Type B pancreatic cell (in vitro differentiated cells): ENCODE data around the gene HSD3B7. TPM values are rescaled to one million over a fixed set of nuclear protein-coding genes. Genes with fewer than 3 reads are reported as not detected.

Experiments used
- DNase-seq: peaks from one replicate; pipeline ENCODE4 v3.0.0; 2021; ENCODE audit warnings: mixed read lengths; ENCODE audit not compliant: unreplicated experiment; ENCODE audit errors: extremely low spot score
- H3K27ac Mint-ChIP-seq: 2 replicates; pipeline ENCODE4 v1.8.0; 2021; ENCODE audit warnings: mild to moderate bottlenecking, mixed read lengths
- H3K27me3 Mint-ChIP-seq: 2 replicates; pipeline ENCODE4 v1.8.0; 2021; ENCODE audit warnings: mixed read lengths
- H3K36me3 Mint-ChIP-seq: 2 replicates; pipeline ENCODE4 v1.8.0; 2021; ENCODE audit warnings: mixed read lengths
- H3K4me1 Mint-ChIP-seq: one replicate; pipeline ENCODE4 v1.8.0; 2021; ENCODE audit warnings: mixed read lengths; ENCODE audit not compliant: unreplicated experiment
- H3K4me3 Mint-ChIP-seq: 2 replicates; pipeline ENCODE4 v1.8.0; 2021; ENCODE audit warnings: mild to moderate bottlenecking, mixed read lengths
- H3K9me3 Mint-ChIP-seq: 2 replicates; pipeline ENCODE4 v1.8.0; 2021; ENCODE audit warnings: mixed read lengths
- total RNA-seq: library from RNA; stranded (reverse); gene quantifications from 2 replicates; pipeline ENCODE4 v1.2.1, GENCODE V29; 2021; ENCODE audit warnings: low replicate concordance
- TF ChIP-seq, protein P1 (sequence below): fragments of 200-600 bp; sonication (generic); conservative IDR thresholded peaks from 2 replicates; pipeline ENCODE4 v1.5.0; 2021; ENCODE audit warnings: antibody characterized with exemption, mild to moderate bottlenecking

Gene HSD3B7
- total RNA-seq, 1 donor from 2014 or later, result 5.8 TPM

DNA sequence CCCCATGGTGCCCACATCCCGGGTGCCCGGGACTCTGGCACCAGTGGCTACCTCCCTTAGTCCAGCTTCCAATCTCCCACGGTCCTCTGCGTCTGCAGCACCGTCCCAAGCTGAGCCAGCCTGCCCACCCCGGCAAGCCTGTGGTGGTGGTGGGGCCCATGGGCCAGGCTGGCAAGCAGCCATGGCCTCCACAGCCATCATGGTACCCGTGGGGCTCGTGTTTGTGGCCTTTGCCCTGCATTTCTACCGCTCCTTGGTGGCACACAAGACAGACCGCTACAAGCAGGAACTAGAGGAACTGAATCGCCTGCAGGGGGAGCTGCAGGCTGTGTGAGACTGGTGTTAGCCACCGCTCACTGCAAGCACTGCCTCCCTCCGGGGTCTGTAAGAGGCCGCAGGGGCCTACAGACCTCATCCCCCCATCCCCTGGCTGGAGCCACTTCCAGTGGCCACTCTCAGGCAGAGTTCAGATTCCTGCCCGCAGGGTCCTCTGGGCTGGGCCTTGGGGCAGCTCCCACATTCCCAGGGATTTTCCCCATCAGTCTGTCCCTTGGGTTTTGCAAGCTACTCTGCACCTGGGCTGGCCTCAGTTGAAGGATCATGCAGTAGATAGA, 31.4 kb upstream of the HSD3B7 start:
- TF ChIP-seq, protein P1, sequence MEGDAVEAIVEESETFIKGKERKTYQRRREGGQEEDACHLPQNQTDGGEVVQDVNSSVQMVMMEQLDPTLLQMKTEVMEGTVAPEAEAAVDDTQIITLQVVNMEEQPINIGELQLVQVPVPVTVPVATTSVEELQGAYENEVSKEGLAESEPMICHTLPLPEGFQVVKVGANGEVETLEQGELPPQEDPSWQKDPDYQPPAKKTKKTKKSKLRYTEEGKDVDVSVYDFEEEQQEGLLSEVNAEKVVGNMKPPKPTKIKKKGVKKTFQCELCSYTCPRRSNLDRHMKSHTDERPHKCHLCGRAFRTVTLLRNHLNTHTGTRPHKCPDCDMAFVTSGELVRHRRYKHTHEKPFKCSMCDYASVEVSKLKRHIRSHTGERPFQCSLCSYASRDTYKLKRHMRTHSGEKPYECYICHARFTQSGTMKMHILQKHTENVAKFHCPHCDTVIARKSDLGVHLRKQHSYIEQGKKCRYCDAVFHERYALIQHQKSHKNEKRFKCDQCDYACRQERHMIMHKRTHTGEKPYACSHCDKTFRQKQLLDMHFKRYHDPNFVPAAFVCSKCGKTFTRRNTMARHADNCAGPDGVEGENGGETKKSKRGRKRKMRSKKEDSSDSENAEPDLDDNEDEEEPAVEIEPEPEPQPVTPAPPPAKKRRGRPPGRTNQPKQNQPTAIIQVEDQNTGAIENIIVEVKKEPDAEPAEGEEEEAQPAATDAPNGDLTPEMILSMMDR, result peak; percentile 89
- no peaks in the 10 kb centered on the region for H3K9me3 Mint-ChIP-seq
- H3K36me3 Mint-ChIP-seq, result no peaks in the 10 kb centered on the region
- H3K4me3 Mint-ChIP-seq, result peak overlapping the region; percentile 41
- peak; percentile 83 for DNase-seq
- H3K27me3 Mint-ChIP-seq, result no peaks in the 10 kb centered on the region
- H3K27ac Mint-ChIP-seq, result peak overlapping the region; percentile 59
- peaks cover 15% of the 10 kb centered on the region for H3K4me1 Mint-ChIP-seq

DNA sequence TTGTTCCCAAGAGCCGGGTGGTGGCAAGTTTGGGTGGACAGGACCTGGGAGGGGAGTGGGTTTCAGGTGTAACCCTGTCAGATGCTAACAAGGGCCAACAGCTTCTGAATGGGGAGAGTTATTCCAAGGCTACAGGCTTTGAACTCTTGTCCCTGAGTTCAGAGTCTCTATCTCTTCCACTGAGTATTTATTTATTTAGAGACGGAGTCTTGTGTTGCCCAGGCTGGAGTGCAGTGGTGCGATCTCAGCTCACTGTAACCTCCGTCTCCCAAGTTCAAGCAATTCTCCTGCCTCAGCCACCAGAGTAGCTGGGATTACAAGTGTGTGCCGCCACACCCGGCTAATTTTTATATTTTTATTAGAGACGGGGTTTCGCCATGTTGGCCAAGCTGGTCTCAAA, 30.0 kb upstream of the HSD3B7 start:
- TF ChIP-seq, protein P1, result no peak
- H3K4me1 Mint-ChIP-seq, result peaks cover 15% of the 10 kb centered on the region
- DNase-seq, result no peak
- peaks cover under 1% of the 10 kb centered on the region for H3K36me3 Mint-ChIP-seq
- no peak overlapping the region for H3K27ac Mint-ChIP-seq
- no peaks in the 10 kb centered on the region for H3K9me3 Mint-ChIP-seq
- peak overlapping the region; percentile 36 for H3K4me3 Mint-ChIP-seq
- H3K27me3 Mint-ChIP-seq, result no peaks in the 10 kb centered on the region

DNA sequence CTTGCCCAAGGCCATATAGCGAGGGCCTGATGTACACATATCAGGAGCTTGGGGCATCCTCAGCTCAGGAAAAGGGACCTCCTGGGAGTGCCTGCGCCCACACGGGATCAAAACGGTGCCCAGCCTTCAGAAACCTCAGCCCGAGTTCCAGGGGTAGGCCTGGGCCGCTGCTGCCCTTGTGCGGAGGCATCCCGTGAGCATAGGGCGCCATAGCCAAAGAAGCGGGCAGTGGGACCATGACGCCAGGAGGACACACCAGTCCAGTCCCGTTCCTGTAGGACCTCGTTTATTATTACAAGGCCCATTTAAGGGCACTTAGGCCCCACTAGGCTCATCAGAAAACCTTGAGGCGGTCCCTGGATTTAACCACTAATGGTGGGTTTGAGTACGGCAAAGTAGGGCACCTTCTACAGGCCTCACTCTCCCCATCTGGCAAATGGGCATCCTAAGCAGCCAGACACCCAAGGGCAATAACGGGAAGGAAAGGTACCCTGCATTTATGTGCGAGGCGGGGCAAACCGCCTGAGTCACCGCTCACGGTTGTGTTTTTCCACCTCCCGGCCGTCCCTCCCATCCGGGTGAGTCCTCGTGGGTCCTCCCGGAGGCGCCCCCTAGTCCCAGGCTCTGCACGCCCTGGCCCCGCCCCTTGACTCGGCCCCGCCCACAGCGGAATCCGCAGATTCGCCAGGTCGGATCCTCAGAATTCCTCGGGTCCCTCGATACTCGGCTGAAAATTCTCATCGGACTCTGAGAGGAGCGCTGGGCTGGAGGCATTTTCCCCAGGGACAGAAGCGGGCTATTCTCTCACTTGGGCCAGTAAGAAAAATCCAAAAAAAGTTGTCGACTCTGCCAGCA, 28.2 kb upstream of the HSD3B7 start:
- peaks cover 5% of the 10 kb centered on the region for H3K36me3 Mint-ChIP-seq
- H3K9me3 Mint-ChIP-seq, result no peaks in the 10 kb centered on the region
- H3K27ac Mint-ChIP-seq, result peak overlapping the region; percentile 99
- TF ChIP-seq, protein P1, result peak; percentile 42
- H3K27me3 Mint-ChIP-seq, result no peaks in the 10 kb centered on the region
- peaks cover 10% of the 10 kb centered on the region for H3K4me1 Mint-ChIP-seq
- peak overlapping the region; percentile 97 for H3K4me3 Mint-ChIP-seq
- peak; percentile 88 for DNase-seq

DNA sequence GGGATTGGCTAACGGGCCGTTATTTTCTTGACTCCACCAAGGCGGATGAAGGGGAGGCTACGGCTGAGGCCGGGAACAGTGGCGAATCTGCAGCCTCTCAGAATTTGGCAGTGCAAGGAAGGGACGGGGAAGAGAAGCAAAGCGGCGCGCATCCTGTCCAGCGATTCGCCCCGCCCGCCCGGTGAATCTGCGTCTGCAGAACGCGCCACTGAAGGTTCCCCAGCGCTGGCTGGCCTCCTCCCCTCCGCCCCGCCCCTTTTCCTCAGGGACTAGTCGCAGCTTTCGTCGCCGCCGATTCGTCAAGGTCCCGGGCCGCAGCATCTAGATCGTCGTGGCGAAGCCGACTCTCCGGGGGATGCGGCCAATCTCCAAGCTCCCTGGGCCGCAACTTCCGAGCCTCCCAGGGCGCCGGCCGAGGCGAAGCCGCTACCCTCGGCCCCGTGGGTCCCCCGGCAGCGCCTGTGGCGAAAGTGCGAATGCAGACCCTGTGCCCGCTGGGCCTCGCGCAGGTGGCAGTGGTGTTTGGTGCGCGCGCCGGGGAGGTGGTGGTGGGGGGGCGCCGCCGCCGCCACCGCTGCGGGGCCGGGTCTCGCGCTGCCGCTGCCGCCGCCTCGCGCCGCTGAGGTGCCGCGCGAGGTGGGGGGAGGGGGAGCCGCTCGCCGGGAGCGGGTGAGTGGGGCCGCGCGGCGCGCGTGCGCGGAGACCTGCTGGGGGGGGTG, 27.4 kb upstream of the HSD3B7 start, which contains the start of gene SETD1A:
Gene SETD1A, plus strand, starts transcription at position 299 of the 719 bp plus-strand sequence. CDS start 978 bp downstream, outside the sequence.
- peaks cover 10% of the 10 kb centered on the region for H3K4me1 Mint-ChIP-seq
- peaks cover 5% of the 10 kb centered on the region for H3K36me3 Mint-ChIP-seq
- DNase-seq, result peak; percentile 96
- no peaks in the 10 kb centered on the region for H3K27me3 Mint-ChIP-seq
- H3K4me3 Mint-ChIP-seq, result peak within 1 kb of the TSS; percentile 97
- H3K9me3 Mint-ChIP-seq, result no peaks in the 10 kb centered on the region
- H3K27ac Mint-ChIP-seq, result peak within 1 kb of the TSS; percentile 99
- TF ChIP-seq, protein P1, result peak; percentile 28

DNA sequence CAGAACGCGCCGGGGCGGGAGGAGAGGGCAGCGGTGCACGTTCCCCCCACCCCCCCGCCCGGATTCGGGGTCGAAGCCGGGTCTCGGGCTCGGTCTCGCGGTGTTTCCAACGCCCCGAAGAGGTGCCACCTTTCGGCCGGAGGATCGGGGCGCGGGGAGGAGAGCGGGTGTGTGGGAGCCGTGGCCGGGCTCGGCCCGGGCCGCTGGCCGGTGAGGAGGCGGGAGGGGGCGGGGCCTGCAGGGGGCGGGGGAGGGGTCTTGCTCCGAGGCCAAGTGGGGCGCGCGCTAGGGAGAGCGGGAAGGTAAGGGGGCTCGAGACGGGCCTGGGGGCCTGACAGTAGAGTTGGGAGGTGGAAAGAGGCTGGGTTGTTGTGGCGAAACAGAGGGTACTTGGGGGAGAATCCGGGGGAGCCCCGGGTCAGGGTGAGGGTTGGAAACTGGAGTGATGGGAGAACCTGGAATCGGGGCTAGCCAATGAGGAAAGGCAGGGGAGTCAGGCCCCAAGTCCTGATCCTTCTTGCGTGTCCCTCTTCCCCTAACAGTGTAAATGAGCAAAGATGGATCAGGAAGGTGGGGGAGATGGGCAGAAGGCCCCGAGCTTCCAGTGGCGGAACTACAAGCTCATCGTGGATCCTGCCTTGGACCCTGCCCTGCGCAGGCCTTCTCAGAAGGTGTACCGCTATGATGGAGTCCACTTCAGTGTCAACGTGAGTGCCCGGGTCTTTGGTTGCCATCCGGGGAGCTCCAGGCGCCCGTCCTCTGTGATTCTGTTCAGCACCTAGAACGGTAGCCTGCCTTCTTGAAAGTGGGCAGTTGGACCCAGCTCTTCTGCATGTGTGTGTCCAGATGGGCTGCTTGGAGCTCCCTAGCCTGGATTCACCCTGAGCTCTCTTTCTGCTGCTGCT, 26.6 kb upstream of the HSD3B7 start:
- no peaks in the 10 kb centered on the region for H3K9me3 Mint-ChIP-seq
- H3K27ac Mint-ChIP-seq, result peak overlapping the region; percentile 89
- TF ChIP-seq, protein P1, result no peak
- no peaks in the 10 kb centered on the region for H3K27me3 Mint-ChIP-seq
- H3K36me3 Mint-ChIP-seq, result peaks cover 10% of the 10 kb centered on the region
- H3K4me1 Mint-ChIP-seq, result peaks cover 9% of the 10 kb centered on the region
- no peak for DNase-seq
- peak overlapping the region; percentile 93 for H3K4me3 Mint-ChIP-seq
